Activated CD8-positive, alpha-beta memory T cell treated with anti-CD3 and anti-CD28 coated beads for 36 hours (primary cell): ENCODE results near the gene ARAP1. TPM values are rescaled to one million over a fixed set of nuclear protein-coding genes. Genes with fewer than 3 reads are reported as not detected.

Experiments used
- CTCF ChIA-PET: fragments of 350-600 bp; sonication (Branson Sonifier 250); formaldehyde crosslinking; loops from one replicate; lab custom pipeline; 2021; ENCODE audit warnings: antibody characterized with exemption; lab: Charles Lee
- POLR2A ChIA-PET: fragments of 350-600 bp; sonication (Branson Sonifier 250); formaldehyde crosslinking; loops from one replicate; lab custom pipeline; 2021; ENCODE audit warnings: antibody characterized with exemption; lab: Charles Lee
- total RNA-seq, 2 experiments: library from RNA; stranded (reverse); gene quantifications; one replicate each; pipeline ENCODE4 v1.2.3, GENCODE V29; 2021

The ARAP1 gene
- total RNA-seq, 2 experiments from 2014 or later = 66.7 to 68.5 TPM

DNA sequence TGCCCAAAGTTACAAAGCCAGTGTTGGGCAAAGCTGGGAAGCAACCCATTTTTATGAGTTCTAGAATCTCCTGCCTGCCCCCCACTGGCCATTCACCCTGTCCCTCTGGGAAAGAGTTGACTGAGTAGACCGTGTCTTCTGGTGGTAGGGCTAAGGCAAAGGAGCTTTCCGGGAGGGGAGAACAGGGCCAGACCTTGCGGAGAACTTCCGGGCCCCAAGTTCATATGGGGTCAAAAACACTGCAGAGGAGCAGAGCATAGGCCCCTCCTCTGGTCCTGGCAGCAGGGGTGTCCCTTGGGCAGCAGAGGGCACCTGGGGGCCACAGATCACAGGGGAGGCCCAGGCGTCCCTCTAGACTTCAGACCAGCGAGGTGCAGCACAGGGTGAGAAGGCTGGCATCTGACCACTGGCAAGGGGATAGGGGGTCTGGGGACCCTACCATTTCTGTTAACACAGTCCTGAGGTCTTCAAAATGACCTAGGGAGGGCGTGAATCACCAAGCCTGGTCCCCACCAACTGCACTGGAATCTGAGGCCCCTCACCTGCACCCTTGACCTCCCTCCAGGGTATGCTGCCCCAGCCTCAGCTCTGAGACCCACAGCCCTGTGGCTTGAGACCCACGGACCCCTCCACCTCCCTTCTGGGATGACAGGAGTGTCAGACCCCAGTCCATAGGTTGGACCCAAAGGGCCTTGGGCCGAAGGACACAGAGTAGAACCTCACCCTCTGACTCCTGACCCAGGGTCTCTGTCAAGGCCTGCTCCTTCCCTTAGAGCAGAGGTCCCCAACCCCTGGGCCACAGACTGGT, 1.3 kb upstream of the ARAP1 start:
- ChIA-PET CTCF (interaction anchor here (1.9 kb wide), 1 partner anchor 40 kb away, joined by 6 read pairs; the partner anchor contains the start of gene STARD10), POLR2A (no interaction called here)

DNA sequence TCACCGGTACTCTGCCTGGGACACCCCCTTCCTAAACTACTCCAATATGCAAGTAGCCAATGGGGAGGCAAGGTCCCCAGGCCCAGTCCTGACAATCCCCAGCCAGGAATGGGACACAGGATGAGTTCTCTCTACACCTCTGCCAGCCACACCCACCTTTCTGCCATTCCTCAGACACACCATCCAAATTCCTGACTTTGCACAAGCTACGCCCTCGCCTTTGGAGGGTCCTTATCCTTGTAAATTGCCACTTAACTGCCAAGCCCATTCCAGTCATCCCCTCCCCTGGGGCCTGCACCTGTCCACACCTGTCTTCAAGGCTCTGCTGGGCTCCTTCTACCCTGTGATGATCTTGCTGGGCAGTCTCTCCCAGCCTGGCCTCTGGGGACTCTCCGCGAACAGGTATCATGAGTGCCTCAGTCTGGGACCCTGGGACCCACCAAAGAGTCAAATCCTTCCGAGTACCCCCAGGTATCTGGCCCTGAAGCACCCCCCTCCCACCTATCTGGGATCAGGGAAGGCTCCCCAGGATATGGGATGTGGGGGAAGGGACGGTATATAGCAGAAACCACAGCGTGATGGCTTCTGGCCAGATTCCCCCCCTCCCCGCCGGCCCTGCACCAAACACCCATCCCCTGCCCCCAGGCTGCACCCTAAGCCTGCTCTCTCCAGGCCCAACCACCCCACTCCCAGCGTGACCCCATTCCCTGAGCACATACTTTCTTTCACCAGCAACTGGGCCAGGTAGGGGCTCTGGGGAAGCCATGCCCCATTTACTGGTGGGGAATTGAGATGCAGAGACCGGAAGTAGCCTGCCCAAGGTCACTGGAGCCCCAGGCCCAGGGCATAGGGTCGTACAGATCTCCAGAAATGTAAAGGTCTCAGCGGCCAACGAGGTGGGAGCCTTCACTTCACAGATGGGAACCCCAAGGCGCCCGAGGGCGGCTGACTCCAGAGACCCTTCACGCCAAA, 806 bp downstream of the ARAP1 start:
- ChIA-PET CTCF (interaction anchor here (0.6 to 1.1 kb wide), 4 partner anchors 15 to 162 kb away, joined by 3 to 5 read pairs (median 3); no protein-coding TSS in a partner anchor), POLR2A (interaction anchor here (0.6 kb wide), 1 partner anchor 1037 kb away, joined by 7 read pairs; no protein-coding TSS in a partner anchor)

DNA sequence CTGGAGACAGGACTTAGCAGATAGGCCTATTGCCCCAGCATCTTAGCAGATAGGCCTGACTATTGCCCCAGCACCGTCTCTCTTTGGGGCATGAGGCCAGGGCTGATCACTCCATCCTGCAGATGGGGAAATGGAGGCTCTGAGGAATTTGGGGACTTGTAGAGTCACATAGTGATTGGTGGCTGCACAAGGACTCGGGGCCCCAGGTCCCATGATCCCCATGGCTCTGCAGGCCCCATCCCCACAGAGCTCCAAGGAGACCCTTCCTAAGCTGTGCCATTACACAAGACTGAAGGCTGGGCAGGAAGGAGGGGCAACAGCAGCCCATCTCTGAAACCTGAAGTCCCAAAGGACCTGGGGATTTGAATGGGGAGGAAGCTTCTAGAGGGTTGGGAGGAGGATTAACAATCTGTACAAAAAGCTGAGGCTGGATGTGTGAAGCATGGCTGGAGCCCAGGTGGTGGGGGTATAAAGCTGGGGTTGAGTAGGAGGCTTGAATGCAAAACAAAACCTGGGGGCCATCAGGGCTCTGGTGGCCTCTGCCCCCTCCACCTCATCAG, 1.6 kb downstream of the ARAP1 start:
- ChIA-PET CTCF (interaction anchor here (0.6 to 1.1 kb wide), 4 partner anchors 14 to 161 kb away, joined by 3 to 5 read pairs (median 3); no protein-coding TSS in a partner anchor), POLR2A (interaction anchor here (0.6 kb wide), 1 partner anchor 1038 kb away, joined by 7 read pairs; no protein-coding TSS in a partner anchor)

DNA sequence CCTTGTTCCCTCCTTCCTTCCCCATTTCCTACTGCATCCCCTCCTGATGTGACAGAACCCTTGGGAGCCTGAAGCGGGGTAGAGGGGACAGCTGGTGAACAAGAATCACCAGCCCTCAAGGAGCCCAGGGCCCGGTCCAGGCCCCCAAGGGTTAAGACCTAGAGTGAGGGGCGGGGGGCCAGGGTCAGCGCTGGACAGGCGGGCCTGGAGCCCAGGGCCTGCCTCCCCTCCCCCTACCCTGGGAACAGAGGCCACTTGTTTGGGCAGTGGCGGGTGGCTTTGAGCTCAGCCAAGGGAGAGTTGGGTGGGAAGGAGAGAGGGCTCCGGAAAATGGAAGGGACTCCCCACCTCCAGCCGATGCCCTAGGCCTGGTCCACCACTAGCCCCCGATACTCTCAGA, 2.1 kb downstream of the ARAP1 start:
- ChIA-PET CTCF (interaction anchor here (0.7 to 1.5 kb wide), 3 partner anchors 25 to 34 kb away, joined by 4 to 5 read pairs (median 5); no protein-coding TSS in a partner anchor), POLR2A (interaction anchor here (0.7 to 0.9 kb wide), 2 partner anchors 26 to 44 kb away, joined by 4 to 7 read pairs; partner anchors contain the start of gene STARD10)

DNA sequence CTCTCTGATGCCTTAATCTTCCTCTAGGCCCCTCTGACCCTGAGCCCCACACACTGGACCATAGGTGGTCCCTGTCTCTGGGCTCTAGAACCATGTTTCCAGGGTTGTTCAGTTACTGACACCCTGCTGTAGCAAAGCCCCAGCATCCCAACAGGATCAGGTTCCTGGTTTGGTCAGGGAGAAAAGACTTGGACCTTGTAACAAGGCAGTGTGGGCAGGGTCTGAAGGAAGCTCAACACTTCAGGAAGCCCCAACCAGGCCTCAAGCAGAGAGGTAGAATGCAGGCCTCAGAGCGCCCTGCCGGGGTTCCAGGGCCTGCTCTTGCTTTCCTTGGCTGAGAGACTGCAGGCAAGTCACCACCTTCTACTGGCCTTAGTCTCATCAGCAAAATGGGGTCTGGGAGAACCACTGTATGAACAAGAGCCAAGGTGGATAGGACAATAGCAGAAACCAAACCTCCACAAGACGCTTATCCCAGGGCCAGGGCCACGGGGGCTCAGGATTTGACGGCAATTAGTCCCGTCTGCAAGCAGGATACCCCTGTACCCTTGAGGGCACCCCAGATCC, 4.8 kb downstream of the ARAP1 start:
- CTCF ChIA-PET = interaction anchor here (0.7 to 1.4 kb wide), 2 partner anchors 22 to 551 kb away, joined by 3 to 5 read pairs; no protein-coding TSS in a partner anchor
- POLR2A ChIA-PET = no interaction called here

DNA sequence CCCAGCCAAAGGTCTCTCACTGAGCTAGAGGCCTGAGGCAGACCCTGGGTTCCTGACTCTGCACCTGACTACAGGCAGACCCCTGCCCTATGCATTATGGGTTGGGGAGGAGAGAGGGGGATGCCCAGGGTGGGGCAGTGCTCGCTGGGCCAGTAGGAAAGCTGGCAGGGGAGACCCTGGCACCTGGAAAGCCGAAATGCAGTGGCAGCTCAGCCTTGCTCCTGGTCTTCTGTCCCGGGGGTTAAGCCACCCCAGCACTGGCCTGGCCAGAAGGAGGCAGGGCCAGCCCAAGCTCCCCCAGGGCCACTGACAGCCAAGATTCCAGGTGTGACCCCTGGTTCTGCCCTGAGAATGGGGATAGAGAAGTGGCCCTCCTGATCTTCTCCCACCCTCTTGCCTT, 5.4 kb downstream of the ARAP1 start:
- POLR2A ChIA-PET = no interaction called here

DNA sequence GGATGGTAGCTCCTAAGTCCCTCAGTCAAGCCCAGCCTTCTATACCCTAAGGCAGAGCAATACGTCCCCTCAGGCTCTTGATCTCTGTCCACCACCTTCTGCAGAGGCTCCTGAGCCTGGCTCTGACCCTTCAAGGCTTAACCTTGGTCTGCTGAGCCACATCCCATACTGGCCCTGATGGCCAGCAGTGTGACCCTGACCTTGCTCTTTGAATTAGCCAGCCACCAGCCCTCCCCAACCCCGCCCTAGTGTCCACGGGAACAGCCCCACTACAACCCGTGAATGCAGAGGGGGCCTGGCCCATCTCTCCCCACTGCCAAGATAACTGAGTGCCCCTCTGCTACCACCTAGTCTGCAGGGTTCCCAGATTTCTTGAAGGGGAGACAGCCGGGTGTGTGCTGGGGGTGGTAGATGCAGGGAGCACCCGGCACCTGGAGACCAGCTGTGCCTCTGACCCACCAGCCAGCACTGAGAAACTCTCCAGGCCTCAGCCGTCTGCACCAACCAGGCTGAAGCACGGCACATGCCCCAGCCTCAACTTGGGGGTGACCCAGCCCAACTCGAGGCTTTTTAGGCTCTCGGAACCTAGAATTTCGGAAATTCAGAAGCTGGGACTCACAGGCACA, 6.2 kb downstream of the ARAP1 start:
- POLR2A ChIA-PET = no interaction called here

More for the DNA sequence above, 5.4 kb downstream of the ARAP1 start:
- CTCF ChIA-PET = interaction anchor here (0.7 to 1.4 kb wide), 2 partner anchors 22 to 551 kb away, joined by 3 to 5 read pairs; no protein-coding TSS in a partner anchor

DNA sequence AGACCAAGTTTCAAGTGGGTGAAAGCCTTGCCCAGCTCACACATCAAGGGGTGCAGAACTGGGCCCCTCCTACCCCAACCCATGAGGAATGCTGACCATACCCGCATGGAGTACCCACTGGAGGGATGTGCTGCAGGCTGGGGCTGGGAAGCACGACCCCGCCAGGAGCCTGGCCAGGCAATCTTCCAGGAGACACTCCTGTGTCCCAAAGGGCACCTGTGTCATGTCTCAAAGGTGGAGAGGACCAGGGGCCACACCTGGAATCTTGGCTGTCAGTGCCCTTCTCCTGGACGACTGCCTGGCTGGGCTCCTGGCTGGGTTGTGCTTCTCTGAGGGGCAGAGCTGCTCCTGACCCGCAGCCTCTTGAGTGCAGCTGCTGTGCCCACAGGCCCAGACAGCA, 6.7 kb downstream of the ARAP1 start:
- POLR2A ChIA-PET = no interaction called here
- CTCF ChIA-PET = interaction anchor here (0.5 to 1.0 kb wide), 2 partner anchors 12 to 47 kb away, joined by 3 to 5 read pairs; no protein-coding TSS in a partner anchor

More for the DNA sequence above, 6.2 kb downstream of the ARAP1 start:
- CTCF ChIA-PET = interaction anchor here (1.0 kb wide), 1 partner anchor 47 kb away, joined by 3 read pairs; no protein-coding TSS in a partner anchor

DNA sequence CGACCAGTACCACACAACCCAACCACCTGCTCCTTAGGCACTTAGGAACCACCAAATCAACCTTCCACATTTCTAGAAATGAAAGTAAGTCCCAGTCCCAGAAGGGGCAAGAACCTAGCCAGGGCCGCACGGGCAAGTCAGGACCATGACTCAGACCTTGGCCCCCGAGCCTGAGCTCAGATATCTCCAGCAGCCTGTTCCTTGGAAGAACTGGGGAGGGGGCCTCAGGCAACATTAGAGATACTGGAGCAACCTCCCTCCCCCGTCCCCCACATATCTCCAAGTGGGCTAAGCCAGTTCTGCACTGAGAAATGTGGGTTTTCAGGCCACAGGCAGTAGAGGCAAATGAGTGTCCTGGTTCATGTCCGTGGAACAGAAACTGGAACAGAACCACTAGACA, 7.7 kb downstream of the ARAP1 start:
- ChIA-PET CTCF (no interaction called here), POLR2A (no interaction called here)

DNA sequence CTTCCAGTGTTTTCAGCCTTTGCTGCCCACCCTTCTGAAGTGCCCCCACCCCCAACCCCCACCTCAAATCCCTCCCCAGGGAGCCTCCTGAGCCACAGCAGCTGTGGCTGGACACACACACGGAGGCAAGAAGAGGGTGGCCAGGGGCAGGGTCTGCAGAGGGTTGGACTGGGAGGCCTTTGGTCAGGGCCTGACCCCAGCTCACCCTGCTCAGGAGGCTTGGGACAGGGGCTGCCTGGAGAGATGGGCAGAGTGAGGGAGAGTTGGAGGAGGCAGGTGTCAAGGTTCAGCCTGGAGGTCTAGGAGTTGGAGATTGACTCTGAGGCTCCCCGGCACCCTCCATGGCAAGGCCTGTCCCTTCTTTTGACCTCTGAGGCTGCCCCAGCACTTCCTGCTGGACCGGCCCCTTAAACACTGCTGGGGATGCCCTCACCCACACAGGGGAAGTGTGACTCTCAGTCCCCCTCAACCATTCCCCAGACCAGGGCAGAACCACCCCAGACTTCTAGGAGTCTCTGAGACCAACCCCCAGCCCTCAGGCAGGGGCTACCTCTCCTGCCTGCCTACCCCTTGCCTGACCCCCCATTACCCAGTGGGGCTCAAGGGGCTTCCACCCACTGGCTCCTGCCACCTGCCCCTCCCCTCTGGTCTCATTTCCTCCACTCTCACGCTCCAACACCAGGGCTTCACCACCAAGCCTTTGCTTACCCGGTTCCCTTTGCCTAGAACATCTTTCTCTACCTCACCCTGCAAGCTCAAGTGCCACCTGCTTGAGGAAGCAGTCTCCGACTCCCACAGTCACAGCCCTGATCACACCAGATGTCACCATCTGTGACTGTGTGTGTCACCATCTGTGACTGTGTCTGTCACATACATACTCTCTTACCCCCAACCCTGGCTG, 8.6 kb downstream of the ARAP1 start:
- POLR2A ChIA-PET = no interaction called here
- CTCF ChIA-PET = interaction anchor here (0.6 kb wide), 1 partner anchor 18 kb away, joined by 3 read pairs; no protein-coding TSS in a partner anchor

DNA sequence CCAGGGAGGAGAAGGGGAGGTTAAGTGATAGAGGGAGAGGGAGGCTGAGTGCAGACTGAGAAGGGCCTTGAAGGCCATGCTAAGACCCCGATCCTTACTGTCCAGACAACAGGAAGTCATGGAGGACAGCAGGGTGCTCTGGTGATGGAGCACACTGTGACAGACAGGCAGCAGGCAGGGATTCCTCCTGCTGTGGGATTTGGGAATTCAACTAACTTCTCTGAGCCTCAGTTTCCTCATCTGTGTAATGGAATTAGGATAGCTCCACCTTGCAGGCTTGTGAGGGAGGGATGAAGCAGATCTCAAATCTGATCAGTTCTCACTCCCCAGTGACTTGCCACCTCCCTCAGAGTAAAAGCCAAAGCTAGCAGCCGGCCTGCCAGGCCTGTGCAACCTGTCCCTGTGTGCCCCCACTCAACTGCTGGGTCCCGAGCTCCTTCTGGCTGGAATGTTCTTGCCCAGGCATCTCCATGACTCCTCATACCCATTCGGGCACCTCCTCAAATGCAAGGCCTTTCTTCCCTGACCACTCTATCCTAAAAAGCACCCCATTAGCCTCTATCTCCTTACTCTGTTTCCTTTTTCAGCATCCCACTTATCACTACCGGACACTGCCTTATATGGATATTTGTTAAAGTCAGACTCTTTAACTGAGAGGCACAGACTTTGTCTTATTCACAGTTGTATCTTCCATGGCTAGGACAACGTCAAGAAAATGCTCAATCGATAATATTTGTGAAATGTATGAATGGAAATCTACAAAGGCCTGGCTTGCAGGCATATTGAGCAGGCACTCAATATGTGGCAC, 9.5 kb downstream of the ARAP1 start:
- CTCF ChIA-PET = no interaction called here
- POLR2A ChIA-PET = no interaction called here

DNA sequence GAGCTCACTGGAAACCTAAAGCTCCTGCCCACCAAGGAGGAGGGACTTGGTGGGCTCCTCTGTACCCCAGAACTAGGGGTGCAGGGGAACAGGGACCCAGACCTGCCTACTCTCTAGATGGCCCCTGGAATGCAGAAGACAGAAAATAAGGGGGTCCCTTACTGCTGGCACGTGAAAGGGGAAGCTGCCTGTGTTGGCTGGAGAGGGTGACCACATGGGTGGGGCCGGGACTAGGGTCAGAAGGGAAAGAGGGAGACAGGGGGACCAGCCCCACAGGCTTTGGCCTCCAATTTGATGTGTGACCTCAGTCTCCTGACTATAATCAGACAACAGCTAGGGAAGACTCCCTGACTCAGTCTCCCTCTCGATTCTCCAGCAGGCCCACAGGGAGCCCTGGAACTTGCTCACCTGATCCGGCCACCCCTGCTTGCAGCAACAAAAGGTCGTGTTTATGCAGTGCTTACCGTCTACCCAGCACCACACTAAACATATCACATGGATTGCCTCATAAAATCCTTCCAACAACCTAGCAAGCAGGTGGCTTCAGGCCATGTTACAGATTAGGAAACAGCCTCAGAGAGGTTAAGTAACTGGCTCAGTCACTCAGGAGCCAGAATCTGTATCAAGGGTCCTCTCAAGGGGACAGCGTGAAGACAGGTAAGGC, 10.2 kb downstream of the ARAP1 start:
- CTCF ChIA-PET = no interaction called here
- POLR2A ChIA-PET = no interaction called here

DNA sequence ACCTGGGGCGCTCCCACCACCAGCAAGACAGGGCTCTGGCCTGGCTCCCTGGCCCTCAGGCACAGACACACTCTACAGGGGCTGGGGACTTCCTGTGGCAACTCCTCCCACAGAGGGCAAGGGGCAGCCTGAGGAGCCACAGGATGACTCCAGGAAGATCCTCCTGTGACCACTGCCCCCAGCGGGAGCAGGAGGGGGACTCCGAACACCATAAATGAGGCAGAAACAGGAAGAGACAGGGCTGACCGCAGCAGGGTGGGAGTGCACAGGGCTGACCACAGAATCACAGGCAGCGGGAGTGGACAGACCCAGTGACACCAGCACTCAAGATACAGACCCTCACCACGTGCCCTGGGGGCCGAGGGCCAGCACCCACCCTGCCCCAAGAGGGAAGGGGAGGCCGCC, 10.8 kb downstream of the ARAP1 start:
- ChIA-PET POLR2A (no interaction called here), CTCF (interaction anchor here (2.4 kb wide), 1 partner anchor 16 kb away, joined by 8 read pairs; no protein-coding TSS in a partner anchor)

DNA sequence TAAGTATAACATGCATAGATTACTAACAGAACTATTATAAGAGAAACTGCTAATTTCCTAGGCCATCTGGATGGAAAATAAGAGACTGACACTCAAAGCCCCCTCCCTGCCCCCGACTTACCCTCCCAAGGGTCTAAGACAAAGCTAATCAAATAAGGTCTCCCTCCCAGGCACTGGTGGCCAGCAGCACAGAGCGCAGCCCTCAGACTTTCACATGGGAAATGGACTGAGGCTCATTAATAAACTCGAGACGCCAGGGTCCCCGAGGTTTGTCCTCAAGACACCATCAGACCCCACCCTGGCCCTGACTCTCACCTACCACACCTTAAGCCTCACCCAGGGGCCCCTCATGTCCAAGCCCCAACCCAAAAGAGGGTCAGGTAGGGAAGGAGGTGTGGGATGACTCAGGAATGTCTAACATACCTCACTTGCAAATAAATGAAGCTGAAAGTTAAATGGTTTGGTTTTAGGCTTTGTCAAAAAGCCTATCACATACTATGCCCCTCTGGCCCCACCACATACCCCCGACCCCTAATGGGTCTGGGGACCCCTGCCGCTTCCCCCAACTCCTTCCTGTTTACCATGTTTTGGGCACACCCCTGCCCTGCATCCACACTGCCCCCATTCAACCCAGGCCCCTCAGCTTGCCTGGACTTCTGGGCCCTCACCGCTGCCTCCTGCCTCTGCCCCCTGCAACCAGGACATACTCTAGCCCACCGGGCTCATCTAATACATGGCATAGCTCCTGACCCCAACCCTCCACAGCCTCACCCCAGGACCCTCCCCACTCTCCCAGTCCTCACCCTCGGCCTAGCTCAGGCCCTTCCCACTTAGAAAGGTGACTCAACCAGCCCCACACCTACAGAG, 11.4 kb downstream of the ARAP1 start:
- POLR2A ChIA-PET = no interaction called here
- CTCF ChIA-PET = interaction anchor here (2.4 kb wide), 1 partner anchor 16 kb away, joined by 8 read pairs; no protein-coding TSS in a partner anchor

DNA sequence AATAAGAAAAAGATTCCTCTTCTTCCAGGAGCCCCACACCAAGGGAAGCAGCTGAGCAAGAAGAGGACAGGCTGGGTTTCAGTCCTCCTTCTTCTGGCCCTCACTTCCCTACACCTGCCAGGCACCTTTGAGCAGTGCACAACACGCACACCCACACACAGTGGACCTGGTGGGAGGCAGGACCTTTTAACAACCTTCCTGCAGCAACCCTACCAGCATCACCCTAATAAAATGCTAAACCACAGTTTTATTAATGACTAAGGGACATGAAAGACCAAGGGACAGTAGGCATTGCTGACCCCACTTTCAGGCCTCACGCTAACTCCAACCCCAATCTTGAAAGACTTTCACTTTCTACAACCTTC, 12.2 kb downstream of the ARAP1 start:
- POLR2A ChIA-PET = no interaction called here
- CTCF ChIA-PET = interaction anchor here (2.4 kb wide), 1 partner anchor 15 kb away, joined by 8 read pairs; no protein-coding TSS in a partner anchor
